ENCODE data around the gene ERCC6.

- TF ChIP-seq EZH2 (IDR thresholded peaks at IDR 0.05; ENCODE audit: insufficient read depth, poor library complexity, severe bottlenecking): no peak
- TF ChIP-seq EZH2phosphoT487 (IDR thresholded peaks at IDR 0.05; ENCODE audit: insufficient read depth, low read depth): no peak
Measured at GRCh38 chr10:49471532-49471931, 67.4 kb downstream of the ERCC6 start.

Measured in GM23248 (cell line).